Erythroblast (primary cell): ENCODE data around the gene ARHGEF10L.

Experiments used
- GATA1 ChIP-seq: IDR thresholded peaks from 2 replicates; pipeline ENCODE4 v1.6.1; 2011; ENCODE audit warnings: low read depth, mild to moderate bottlenecking, control low read depth, low read length, moderate library complexity
- POLR2A ChIP-seq: IDR thresholded peaks from 2 replicates; pipeline ENCODE4 v1.6.1; 2011; ENCODE audit warnings: mild to moderate bottlenecking, low read length

- TF ChIP-seq POLR2A (no peak), GATA1 (no peak)
Measured at GRCh38 chr1:17665950-17666720, 126.6 kb downstream of the ARHGEF10L start.
